M059J (cell line): ENCODE measurements around the gene HDAC10. TPM values are rescaled to one million over a fixed set of nuclear protein-coding genes. Genes with fewer than 3 reads are reported as not detected.
A peak's percentile ranks its signal among the peaks of the same experiment; 100 is the strongest.

Experiments
- DNase-seq: peaks from one replicate; pipeline ENCODE4 v3.0.0-alpha.2; 2012; ENCODE audit warnings: low read depth
- total RNA-seq: library from RNA; depleted of rRNA; stranded (reverse); fragments of >200 nt; shearing (Covaris generic); gene quantifications from 2 replicates; pipeline ENCODE4 v1.2.3, GENCODE V29; 2014

The HDAC10 gene
- total RNA-seq, 1 experiment from 2014 or later: 12.3 TPM

DNA sequence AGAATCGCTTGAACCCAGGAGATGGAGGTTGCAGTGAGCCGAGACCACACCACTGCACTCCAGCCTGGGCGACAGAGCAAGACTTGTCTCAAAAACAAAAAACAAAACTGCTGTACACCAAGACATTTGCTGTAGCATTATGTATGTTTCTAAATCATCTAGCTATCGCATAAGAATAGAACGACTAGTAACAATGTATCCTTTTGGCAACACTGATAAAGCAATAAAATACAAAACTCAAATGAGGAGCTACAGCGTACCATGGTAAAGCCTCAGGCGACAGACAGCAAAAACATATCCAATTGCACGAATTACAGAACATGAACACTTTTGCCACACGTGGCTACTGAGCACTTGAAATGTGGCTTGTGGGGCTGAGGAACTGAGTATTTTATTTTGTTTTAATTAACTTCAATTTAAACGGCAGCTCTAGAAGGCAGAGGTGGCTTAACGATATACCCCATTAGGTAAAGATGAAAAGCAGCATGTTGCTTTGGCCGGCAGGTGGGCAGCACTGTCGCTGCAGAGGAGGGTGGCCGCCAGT is 8.6 kb downstream of the HDAC10 start:
- DNase-seq: no peak

DNA sequence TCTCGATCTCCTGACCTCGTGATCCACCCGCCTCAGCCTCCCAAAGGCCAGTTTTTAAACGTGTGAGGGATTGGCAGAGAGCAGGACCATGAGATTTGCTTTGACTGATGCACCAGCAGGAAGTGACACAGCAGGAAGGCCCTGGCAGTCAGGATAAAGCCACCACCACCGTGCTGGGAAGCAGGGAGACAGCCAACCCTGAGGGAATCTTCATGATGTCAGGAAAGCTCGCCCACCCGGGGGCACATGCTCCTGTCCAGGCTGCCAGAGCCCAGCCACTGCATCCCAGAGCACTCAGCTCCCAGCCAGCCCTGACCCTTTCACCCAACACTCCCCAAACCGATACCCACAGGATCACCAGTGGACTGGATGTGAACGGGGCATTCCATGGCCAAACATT is 12.3 kb downstream of the HDAC10 start:
- DNase-seq: no peak

DNA sequence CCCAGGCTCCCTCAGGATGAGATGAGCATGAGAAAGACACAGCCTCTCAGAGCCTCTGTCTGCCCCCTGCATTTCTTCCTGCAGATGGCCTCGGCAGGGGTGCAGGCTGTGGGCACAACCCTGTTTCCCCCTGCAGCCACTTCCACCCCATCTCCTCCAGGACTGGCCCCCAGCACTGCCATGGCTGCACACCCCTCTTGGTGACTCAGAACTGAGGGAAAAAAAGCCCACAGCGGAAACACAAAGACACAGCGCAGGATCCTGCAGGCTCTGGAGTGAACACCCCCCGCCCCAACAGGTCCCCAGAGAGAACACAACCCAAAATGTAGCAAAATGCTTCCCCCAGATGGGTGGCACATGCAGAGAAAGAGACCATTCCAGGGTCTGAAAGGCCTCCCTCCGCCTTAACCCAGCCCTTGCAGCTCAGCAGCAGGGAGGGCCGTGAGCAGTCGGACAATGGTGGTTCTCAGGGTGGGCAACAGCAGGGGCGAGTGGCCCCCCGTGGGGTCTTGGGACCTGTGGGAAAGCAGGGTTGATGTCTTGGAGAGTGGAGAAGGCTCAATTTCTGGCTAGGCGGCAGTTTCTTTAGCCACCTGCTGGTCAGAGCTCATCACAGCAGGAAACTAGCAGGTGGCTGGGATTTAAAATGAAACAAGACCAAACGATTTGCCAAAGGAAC is 14.2 kb downstream of the HDAC10 start:
- DNase-seq: no peak

DNA sequence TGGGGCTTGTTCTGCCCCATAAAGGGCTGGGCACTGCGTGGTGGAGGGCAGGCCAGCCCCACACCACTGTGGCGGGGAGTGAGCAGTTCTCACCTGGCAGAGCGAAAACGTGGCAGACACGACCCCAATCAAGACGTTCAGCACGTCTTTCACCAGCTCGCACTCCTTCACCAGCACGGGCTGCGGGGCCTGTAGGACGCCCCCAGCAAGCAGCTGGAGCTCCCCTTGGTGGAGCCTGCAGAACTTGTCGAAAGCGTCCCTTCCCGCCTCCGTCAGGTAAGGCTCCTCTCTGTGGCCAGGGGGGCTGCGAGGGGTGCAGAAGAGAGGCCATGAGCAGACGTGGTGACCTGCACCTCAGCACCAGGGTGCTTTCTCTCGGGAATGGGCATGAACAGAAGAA is 17.8 kb downstream of the HDAC10 start:
- DNase-seq: no peak

DNA sequence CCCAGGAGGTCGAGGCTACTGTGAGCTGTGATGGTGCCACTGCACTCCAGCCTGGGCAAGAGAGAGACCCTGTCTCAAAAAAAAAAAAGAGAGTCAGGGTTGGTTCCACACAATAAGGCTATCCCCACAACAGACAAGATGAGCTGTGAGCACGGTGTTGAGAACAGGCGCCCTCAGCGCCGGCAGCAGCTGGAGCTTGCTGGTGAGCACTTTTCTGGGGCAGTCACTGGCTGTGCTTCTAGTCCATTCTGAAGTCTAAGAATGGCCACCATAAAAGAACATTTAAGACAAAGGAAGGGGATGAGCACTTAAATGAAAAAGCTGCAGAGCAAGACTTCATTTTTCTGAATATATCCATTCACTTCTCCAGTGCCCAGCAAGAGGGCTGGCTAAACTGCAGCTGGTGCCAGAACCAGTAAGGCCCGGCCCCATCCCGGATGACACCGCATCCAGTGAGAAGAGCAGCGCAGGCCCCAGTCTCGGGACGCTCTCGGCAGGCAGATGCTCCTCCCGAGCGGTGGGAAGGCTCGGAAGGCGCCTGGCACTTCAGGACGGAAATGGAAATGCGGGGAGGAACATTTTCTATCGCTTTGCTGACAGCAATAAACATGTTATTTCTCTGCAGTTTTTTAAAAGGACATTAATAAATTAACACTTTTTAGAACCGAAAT is 18.4 kb downstream of the HDAC10 start:
- no peak for DNase-seq

DNA sequence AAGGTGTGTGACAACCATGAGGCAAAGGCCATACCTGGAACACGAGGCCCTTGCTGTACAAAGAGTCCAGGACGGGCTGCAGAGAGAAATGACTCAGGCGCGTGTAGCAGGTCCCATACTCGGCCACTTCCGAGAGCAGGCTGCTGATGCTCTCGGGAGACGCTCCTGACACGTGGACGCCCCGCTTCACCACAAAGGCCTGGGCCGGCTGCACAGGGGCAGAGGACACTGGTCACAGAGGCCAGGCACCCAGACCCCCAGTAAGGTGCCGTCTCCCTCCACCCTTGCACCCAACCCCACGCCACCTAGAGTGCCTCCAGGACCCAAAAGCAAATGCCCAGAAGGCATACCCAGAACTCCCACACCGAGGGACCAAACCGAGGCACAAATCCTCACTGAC is 21.7 kb downstream of the HDAC10 start:
- DNase-seq: no peak

DNA sequence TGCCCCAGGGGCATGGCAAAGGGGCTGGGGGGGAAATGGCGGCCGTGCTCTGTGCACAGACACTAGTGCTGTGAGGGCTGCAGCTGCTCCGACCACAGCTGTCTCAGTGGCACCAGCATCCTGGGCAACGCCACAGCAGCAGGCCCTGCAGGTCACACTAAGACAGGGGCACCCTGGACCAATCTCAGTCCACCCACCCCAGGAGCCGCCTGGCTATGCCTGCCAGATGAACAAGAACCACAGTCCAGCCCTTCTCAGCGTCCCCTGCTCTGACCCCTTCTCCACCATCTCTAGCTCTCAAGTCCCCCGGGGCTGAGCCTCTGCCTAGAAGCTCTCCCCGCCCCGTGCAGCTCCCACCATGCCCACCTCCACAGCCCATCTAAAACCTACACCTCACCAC is 22.7 kb downstream of the HDAC10 start:
- no peak for DNase-seq

DNA sequence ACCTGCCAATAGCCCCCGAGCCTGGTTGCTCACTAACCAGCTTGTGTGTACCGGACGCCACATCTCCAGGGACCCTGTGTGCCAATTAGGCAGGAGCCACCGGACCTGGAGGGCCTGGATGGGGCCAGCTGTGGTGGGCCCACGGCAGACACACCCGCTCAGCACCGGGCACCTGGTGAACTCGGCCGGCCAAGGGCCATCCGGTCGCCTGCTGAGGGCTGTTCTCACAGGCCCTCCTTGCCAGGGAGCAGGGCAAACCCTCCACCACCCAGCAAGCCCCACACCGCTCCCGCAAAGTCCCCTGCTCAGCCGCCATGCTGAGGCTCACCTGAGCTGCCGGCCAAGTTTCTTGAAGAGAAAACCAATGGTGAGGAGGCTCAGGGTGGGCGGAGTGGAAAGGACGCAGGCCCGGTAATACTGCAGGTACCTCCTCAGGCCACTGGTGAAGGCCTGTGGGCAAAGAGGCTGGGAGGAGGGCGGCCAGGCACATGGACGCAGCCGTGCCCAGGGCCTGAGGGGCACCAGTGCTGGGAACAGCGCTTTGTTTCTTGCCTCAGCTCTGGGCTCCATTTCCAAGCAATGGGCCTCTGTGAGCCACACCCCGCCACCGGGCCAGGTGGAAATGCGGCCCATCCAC is 23.4 kb downstream of the HDAC10 start:
- no peak for DNase-seq

DNA sequence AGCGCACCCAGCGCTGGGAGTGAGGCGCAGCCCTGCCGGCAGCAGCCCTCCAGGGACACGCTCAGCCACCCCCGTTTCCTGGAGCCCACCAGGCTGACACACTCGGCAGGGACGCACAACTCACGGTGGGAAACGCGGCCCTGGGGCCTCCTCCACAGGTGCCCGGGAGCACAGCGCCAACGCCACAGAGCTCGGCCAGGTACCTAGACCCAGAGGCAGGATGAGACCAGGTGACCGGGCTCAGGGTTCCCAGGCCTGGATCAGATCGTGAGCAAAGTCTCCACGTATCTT is 24.2 kb downstream of the HDAC10 start:
- DNase-seq: no peak

DNA sequence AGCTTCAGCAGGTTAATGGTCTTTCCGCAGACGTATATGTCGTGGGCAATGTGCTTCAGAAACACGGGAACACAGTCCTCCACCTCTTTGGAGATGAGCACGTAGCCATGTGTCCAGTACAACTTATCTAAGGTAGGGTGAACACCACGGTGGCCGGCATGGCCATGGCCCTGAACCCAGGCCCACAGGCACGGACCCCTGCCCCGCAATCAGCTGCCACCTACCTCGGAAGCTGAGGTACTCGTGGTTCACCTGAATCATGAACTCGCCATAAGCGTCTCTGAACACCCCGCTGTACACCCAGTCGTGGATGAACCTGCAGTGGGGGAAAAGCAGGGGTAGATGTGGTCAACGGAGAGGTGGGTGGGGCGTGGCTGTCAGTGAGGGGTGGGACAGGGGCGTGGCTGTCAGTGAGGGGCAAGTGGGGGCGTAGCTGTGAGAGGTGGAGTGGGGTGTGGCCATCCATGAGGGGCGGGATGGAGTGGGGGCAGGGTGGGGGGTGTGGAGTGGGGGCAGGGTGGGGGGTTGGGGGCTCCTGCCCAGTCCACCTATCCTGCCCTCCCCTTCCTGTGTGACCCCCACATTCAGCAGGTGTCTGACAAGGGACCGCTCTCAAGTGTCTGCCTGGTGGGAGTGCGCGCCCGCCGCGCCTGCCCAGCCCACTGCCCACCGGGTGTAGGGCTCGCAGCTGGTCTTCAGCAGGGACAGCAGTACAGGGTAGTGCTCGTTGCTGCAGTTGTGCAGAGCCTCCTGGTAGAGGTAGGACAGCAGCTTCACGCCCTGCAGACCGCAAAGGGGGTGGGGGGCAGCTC is 24.8 kb downstream of the HDAC10 start:
- DNase-seq: no peak

DNA sequence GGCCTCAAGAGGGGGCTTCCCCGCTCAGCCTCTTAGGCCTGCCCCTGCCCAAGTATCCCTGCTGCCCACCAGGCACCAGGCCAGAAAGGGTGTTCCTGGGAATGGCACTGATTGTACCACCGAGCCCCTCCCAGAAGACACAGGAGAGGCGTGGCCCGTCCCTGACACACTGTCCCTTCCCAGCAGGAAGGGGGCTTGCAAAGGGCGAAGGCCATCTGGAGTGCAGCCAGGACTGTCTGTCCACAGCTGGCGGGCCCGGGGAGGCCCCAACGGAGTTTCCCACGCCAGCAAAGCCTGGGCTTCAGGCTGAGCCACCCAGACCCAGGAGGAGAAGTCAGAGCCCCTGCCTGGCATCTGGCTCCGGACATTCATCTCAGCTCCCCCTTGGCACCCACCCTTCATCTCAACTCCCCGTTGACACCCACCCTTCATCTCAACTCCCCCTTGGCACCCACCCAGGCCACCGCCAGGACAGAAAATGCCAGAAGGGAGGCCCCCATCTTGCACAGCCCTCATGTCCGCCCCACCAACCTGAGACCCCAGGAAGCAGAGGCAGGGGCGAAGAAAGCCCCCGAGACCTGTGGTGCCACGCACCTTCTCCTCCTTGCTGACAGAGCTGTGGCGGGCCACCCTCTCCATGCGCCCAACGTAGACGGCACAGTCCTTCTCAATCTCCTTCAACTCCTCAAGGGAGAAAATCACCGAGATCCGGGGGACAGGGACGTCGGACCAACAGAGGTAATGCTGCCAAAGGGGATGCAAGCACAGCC is 25.7 kb downstream of the HDAC10 start:
- DNase-seq: no peak

DNA sequence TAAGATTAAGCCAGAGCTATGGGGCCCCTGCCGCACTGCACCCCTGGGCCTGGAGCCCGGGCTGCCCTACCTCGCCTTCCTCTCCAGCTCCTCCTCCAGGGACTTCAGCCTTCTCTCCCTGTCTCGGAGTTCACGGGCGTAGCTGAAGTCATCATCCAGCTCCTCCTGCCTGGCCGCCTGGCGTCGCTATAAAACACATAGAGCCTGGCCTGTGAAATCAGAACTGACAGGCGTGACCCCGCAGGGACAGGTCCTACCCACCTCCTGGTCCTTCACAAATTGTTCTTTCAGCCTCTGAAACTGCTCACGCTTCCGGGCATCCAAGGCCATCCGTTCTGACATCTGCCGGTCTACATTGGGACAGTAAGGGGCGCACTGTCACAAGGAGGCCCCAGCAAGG is 27.0 kb downstream of the HDAC10 start:
- no peak for DNase-seq

DNA sequence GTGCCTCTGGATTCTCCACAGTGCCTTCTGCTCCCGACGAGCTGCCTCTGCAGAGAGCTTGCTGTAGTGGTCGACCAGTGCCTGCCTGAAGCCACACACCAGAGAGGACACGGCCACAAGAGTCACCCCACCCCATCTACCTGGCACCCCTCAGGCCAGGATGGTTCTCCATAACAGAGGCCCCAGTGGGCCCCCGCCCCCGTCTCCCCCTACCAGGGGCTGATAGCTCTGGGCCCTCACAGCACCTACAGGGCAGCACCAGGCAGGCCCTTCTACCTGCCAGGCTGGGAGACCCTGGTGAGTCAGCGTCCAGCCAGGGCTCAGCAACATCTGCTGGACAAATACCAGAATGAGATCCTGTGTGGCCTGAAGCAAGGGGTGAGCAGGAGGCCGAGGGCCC is 28.6 kb downstream of the HDAC10 start:
- no peak for DNase-seq

DNA sequence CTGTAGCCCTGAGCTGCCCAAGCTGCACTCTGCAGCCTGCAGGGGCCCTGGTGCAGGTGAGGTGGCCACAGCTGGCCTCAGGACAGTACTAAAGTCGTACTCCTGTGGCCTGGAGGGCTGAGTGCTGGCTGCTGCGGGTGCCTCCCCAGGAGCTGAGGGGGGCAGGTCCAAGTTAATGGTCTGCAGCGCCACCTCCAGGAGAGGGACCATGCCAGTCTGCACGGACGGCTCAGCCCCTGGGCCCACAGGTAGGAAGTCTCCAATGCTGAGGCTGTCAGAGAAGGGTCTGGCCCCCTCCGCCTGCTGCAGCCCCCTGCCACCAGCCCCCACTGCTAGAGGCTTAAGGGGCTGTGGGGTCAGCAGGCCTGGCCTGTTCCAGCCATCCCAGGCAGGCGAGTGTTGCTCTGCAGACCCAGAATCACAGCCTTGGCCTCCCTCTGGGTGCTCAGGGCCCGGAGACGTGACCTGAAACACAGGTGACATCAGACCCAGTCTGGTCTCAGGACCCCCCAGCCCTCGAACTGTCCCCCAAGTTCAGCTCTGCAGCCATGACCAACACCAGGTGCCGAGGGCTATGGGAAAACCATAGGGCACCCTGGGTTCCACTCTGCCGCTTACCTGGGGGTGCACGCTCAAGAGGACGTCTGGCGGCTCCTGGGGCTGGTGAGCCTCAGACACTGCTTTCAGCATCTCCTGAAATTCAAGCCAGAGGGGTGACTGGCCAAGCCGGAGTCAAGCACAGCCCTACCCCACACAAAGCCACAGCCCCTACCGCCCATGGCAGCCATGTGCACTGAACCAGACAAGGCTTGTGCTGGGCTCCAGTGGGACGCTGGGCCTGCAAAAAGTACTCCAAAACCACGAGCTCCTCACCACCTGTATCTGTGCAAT is 29.4 kb downstream of the HDAC10 start:
- no peak for DNase-seq

DNA sequence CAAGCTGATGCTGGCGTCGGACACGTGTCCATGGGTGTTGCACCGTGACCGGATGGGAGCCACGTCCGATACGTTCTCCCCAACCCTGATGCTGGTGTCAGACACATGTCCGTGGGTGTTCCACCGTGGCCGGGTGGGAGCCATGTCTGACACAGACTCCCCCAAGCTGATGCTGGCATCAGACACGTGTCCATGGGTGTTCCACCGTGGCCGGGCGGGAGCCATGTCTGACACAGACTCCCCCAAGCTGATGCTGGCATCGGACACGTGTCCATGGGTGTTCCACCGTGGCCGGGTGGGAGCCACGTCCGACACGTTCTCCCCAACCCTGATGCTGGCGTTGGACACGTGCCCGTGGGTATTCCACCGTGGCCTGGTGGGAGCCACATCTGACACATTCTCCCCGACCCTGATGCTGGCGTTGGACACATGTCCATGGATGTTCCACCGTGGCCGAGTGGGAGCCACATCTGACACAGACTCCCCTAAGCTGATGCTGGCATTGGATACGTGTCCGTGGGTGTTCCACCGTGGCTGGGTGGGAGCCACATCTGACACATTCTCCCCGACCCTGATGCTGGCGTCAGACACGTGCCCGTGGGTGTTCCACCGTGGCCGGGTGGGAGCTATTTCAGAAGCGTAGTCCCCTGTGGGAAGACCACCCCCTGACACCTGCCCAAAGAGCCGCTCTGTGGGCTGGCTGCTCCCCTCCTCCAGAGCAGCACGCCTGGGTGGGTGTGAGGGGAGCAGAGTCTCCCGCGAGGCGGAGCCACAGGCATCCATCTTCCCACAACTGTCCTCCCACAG is 30.3 kb downstream of the HDAC10 start:
- DNase-seq: no peak

DNA sequence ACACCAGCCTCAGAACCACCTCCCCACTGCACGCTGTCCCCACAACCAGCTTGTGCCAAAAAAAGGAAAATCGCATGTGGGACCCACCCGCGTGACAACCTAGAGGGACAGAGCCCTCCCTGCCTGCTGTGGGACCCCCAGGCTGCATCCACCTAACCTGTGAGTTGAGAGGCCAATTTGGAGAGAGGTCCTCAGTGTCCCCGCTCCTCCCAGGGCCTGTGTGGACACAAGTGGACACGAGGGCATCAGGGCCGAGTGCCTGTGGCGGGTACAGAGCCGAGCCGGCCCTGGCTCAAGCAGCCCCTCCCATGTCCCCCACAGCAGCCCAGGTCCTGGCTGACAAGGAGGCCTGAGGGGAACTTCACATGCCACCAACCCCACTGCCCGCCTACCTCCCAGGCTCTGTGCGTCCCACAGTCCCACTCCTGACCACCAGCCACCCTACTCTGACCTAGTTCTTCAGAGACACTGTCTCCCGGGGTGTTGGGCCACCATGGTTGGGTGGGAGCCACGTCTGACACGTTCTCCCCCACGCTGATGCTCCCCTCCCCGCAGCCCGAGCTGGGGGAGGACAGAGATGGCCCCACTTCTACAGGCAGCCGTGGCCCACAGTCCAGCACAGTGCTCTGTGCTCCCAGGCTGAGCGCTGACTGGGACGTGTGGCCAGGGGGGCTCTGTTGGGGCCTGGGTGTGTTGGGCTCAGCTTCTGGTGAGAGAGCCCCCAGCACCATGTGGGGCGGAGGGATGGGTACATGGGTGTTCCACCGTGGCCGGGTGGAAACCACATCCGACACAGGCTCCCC is 31.1 kb downstream of the HDAC10 start:
- DNase-seq: no peak

DNA sequence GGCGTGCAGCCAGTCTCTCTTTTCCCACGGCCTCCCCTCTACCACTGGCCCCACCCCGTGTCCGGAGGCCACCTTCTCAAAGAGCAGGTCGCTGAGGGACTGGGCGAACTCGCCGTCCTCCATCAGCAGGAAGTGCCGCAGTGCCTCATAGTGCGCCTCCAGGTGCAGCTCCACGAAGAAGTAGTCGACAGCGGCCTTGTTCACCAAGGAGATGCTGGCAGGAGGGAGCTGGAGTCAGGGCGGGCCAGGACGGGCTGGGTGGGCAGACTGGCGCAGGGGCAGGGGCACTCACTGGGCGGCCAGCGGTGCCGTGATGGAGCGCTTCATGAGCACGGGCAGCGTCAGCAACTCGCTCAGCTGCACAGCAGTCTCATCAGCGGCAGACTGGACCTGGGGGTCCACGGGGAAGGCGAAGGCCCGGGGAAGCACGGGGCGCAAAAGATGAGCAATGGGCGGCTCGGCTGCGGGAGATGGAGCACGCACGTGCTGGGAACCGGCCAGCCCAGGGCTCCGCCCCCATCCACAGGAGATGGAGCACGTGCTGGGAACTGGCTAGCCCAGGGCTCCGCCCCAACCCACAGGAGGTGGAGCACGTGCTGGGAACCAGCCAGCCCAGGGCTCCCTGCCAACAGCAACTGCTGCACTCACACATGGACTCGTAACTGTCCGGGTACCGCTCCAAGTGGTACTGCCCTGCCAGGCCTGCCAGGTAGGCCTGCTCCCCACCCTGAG is 31.9 kb downstream of the HDAC10 start:
- DNase-seq: peak; percentile 54
